ENCODE data around the gene ST6GALNAC6.

ST6GALNAC6 gene, protein sequence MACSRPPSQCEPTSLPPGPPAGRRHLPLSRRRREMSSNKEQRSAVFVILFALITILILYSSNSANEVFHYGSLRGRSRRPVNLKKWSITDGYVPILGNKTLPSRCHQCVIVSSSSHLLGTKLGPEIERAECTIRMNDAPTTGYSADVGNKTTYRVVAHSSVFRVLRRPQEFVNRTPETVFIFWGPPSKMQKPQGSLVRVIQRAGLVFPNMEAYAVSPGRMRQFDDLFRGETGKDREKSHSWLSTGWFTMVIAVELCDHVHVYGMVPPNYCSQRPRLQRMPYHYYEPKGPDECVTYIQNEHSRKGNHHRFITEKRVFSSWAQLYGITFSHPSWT

DNA sequence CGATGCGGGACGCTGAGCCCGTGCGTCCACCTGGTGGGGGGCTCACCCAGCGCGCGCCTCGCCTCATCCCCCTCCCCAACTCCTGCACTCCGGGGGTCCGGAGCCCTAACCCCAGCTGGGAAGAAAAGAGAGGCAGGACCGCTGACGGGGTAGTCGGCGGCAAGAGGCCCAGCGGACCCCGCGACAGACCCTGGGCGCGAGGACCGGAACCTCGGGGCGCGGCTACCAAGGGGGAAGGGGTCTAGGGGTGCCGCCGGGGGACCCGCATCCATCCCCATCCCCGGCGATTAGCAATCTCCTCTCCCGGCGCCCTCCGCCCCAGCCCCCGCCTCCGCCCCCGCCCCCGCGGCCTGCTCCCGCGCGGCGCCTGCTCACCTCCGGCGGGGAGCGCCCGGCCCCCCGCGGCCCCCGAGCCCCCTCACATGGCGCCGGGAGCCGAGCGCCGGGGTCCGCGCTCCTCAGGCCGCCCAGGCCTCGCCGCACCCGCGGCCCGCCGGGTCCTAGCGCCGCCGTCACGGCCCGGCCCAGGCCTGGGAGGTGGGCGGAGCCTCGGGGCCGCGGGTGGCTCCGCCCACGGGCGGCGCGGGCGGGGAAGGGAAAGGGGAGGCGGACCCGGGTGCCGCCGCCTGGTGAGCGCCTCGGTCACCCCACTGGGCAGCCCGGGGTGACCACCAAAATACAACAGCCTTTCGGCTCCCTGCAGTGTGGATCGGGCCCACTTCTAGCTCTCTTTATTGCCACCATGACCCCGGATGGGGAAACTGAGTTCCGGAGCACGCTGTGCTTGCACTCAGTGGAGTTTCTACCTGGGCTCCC, at the start of gene ST6GALNAC6:
TSS of gene ST6GALNAC6 (minus strand) at position 476 of the 816 bp plus-strand sequence. CDS start 1,622 bp downstream, outside the sequence.
- DNase-seq (ENCODE audit: low read depth in 2 of 2), result peak in 1 of 2 donors; percentile 50

DNA sequence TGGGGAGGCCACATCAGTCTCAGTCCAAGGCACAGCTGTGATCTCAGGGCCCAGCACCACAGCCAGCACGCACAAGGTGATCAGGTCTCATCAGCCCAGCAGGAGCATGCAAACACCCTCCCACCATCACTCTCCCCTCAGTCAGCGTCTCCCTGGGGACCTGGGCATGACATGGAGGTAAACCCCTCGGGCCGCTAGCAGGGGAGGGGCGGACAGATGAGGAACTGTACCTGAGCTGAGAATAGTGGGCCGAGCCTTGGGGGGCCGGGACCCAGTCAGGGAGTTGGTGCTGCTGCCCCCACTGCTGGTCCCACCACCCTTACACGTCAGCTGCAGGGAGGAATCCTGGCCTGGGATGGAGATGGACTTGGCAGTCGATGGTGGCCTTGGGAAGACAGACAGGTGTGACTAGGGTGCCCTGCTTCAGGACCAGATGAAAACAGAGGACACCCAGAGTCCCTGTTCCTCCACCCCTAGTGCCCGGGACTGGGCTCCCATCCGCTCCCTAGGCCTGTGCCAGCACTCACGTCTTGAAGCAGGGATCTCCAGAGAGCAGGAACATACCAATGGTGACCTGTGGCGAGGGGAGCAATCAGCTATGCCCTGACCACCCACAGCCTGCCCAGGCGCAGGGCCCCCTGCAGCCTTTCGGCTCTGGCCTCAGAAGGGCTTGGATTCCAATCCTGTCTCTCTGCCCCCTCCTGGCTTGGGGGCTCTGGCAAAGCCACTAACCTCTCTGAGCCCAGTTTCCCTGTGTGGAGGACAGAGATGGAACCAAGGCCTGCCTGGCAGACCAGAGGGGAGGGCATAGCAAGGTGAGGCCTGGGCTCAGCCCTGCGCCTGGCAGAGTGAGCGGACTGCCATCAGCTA, 48.7 kb upstream of the ST6GALNAC6 start:
- DNase-seq (ENCODE audit: low read depth in 2 of 2), result no peak

DNA sequence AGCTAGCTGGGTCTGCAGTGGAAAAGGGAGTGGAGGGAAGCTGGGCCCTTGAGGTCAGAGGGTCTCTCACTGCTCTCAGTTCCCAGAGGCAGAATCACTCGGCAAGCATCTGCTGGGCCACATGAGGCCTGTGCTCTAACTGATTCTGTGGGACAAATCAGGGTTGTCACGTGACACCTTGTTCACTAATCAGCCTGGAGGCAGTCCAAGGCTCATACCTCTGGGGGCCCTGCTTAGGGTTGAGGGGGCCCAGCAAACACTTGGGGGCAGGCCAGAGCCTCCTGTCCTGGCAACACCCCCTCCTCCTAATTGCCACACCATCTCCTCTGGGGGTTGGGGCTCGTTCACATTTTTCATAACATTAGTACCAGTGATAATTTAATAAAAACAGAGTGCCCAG, 47.3 kb upstream of the ST6GALNAC6 start:
- no peak for DNase-seq (ENCODE audit: low read depth in 2 of 2)

DNA sequence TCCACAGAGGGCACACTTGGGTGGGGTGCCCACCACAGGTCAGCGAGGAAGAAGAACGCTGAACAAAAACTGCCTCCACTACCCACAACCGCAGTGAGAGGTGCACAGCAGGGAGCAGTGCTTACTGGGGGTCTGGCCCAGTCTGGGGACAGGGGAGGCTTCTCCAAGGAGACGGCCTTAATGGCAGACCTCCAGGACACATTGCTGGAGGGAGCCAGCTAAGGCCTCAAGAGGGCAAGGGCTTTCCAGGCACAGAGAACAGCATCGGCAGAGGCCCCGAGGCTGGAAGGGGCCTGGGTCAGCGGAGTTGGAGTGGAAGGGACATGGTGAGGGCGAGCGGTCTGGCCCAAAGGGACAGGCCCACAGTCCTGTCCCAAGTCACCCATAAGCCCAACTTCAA, 46.5 kb upstream of the ST6GALNAC6 start:
- DNase-seq (ENCODE audit: low read depth in 2 of 2), result no peak

DNA sequence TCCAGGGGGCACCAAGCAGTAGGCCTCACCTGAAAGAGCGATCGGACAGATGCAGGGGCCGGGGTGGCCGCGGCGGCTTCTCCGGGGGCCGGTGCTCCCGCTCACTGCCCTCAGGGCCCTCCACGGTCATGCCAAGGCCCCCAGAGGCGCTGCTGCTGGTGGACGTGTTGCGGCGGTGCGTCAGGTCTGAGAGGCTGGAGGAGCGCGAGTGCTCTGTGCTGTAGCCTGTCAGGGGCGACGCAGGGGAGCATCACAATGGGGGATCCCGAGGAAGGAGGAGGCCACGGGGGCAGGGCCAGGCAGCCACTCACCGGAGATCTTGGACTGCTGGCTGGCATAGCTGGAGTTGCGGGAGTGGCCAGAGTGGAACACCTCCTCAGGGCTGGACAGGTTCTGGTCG, 45.9 kb upstream of the ST6GALNAC6 start:
- no peak for DNase-seq (ENCODE audit: low read depth in 2 of 2)

DNA sequence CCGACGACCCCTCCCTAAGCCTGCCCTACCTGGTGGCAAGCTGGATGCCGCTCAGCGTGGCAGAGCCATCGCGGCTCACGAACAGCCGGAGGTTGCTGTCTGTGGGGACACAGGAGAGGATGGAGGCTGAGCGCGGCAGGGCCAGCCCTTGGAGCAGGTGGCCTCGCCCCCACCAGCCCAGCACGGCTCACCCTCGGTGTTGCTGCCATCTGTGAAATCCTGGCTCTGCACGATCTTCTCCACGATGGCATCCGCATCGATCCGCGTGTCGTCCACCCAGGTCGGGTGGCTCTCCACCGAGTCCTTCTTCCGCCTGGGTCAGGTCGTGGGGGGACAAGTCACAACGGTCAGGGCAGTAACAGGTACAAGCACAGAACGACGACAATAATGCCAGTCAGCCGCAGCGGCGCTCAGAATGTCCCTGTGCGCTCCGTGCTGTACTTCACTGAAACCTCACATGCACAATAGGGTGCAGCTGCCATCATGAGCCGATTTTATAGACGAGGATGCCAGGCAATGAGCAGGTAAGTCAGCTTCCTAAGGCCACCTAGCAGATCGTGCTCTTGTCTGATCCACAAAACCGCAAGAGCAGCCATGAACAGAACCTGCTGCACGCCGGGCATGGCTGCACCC, 45.3 kb upstream of the ST6GALNAC6 start:
- no peak for DNase-seq (ENCODE audit: low read depth in 2 of 2)

DNA sequence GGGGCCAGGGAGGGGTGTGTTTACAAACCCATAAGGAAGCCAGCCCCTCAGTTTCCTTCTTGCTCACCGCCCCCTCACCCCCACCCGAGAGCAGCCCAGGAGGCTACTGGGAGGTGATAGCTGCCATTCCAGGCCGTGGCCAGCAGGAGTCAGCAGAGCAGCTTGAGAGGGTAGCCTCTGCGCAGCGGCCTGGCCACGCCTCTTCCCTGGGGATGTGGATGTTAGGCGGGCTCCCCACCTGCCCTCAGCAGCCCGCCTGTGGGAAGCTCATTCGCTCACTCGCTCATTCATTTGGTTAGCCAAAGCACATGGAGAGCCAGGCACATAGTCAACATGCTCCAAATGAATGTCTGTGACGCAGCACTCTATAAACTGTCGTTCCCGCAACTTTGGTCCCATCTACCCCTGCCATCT, 44.3 kb upstream of the ST6GALNAC6 start:
- DNase-seq (ENCODE audit: low read depth in 2 of 2), result peak; percentile 31 to 65

DNA sequence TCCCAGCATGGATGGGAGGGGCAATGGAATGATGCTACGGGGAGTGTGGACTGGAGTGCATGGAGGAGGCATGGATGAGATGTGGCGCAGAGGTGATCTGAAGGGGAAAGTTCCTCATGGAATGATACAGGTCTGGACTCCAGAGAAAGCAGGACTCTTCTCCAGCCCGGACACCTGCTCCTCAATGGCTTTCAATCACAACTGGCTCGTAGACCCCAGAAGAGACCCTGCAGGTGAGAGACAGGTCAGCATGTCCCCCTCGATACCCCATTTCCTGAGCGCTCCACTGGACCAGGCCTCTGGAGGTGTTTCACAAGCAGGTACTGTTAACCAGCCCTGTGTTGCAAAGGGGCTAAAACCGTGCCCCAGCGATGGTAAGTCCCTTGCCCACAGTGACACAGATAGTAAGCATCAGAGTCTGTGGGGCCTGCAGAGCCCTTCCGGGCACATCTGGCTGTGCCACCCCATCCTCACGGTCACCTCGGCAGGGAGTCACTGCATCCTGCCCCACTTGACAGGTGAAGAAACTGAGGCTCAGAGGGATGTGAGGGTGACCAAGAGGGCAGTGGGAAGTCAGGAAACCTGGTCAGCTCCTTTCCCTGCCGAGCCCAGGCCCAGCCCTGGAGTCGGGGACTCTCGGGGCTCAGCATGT, 43.7 kb upstream of the ST6GALNAC6 start:
- DNase-seq (ENCODE audit: low read depth in 2 of 2), result no peak

DNA sequence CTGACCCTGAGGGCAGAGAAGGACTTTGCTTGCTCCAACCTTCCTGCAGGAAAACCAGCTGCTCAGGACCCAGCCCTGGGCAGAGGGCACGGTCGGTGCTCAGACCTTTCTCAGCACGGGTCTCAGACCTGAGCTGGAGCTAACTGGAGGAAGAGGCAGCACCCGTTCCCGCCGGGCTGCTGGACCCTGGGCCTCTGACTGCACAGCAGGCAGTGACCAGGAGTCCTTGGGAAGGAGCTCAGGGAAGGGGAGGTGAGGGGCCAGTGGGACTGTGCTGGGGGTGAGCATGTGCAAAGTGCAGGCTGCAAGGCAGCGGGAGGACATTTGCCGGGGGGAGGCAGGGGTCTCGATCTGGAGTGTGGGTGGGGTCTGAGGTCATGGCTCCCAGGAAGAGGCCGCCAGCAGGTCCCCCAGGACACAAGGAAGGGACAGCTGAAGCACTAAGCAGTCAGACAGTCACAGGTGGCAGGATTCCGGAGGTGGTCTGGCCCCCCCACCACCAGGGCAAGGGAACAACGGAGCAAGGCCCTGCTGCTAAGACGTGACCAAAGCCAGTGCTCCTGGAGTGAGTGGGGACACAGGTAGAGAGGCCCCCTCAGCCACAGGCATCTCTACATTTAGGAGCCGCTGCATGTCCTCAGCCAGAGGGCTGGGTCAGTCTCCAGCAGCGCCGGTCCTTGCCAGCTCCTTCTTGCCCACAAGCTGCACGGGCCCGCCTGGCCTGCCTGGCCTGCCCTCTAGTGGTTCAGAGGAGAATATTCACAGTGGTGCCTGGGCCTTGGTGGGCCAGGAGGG, 43.0 kb upstream of the ST6GALNAC6 start:
- DNase-seq (ENCODE audit: low read depth in 2 of 2), result no peak

DNA sequence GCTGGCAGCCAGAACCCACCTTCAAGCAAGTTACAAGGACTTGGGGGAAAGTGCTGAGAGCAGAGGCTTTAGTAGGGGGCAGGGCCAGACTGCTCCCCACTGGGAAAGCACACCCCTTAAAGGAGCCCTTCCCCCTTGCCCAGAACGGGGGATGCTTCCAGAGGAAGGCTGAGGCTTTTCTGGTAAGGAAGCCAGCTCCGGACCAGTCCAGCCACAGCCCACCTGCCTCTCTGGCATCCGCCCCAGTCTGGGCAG, 42.5 kb upstream of the ST6GALNAC6 start:
- no peak for DNase-seq (ENCODE audit: low read depth in 2 of 2)

DNA sequence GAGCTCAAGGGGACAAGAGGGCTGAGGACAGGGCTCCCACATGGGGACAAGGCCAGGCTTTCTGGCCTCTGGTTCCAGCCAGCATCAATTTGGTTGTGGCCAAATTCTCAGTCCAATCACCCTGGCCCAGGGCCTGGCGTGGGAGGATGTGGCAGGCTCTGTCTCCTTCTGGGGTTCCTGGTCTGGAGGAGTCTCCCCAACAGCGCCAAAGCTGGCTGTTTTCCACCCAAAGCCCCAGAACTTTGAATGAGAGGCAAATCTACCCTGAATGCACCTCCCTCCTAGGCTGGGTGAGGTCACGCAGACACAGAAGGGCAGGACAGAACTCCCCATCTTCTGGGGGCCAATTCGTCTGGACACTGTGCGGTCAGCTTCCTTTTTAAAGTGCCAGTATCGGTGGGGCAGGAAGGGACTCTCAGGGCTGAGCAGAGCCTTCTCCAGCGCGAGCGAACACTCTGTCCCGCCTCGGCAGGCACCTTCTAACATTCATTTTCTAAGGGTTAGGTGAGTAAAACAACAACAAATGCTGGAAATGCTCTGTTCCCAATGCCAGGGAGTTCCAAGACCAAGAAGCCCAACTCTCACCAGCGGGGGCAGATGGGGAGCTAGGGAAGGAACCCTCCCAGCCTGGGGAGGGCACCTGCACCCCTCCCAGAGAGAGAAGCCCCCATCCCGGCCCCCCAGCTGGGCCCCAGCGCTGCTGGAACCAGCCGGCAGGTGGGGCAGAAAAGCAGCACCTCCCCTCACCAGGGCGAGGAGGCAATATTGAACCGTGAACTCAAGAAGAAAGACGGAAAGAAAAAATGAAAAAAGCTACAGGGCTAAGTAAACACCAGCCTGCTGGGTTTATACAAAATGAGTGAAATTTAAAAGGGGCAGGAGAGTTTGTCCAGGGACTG, 41.9 kb upstream of the ST6GALNAC6 start:
- DNase-seq (ENCODE audit: low read depth in 2 of 2), result no peak

DNA sequence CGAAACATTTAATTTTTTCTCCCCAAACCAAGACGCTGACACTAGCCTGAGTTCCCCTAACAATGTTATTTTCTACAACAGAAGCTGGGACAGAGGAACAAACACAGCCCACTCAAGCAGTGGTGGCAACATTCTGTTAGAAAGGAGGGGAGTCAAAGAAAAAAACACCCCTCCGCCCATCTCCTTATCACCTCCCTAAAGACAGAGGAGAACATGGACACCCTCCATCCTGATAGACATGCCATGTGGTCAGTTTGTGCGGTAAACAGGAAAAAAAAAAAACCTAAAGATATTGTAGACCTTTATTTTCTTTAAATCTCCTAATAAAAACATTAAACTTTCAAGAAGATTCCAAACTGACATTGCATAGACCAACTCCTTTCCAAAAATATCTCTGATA, 41.2 kb upstream of the ST6GALNAC6 start:
- no peak for DNase-seq (ENCODE audit: low read depth in 2 of 2)

DNA sequence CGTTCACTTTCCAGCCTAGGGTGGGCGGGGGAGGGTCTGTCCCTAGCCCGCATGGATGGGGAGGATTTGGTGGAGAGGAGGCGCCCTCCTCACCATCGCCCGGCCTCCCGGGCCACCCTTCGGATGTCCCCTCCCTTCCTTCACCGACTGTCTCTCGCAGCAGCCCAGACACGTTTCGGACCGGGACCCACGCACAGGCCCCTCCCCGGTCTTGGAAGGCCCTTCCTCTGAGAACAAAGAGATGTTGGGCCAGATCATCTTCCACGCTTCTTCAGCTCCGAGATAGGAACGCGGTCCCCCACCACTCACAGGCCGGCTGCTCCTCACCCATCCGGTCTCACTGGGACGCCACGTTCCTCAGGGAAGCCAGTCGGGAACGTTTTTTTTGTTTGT, 38.9 kb upstream of the ST6GALNAC6 start:
- no peak for DNase-seq (ENCODE audit: low read depth in 2 of 2)

DNA sequence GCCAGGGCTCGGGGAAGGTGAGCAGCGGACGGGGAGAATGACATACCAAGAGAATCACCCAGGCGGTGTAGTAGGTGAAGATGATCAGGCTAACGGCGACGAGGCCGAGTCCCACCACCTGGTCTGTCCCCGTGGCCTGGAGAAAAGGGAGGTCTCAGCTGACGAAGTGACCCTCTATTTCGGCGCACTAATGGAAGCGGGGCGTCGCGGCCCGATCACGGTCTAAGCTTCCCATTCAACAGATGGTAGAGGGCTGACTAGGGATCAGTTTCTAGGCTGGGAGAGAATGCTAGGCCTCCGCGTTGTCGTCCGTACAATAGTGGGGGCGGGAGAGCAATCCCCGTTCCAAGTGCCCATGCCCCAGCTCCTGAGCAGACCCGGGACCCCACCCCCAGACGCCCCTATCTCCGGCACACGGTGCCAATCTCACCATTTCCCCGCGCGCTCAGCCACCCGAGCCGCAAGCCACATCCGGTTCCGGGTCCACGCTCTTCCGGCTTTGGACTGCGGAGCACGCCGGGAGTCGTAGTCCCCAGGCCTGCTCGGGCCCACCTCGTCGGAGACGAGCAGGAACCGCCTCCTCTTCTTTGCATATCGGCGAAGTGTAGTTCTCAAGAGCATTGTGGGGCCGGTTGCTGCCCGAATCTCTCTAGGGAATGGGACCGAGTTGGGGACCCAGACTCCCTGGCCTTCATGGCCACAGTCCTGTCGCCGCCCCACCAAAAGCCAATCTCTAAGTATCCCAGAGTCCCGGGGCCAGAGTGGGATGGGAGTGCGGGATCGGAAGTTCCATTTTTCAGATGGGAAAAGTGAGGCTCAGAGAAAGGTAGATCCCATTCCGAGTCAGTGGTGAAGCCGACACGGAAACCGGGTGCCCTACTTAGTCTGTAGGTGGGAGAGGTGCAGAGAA, 38.2 kb upstream of the ST6GALNAC6 start, which contains the start of gene DPM2:
TSS of gene DPM2 (minus strand) at position 467 of the 910 bp plus-strand sequence. CDS start at position 433, 34 bp downstream.
- DNase-seq (ENCODE audit: low read depth in 2 of 2), result peak; percentile 53 to 69

DNA sequence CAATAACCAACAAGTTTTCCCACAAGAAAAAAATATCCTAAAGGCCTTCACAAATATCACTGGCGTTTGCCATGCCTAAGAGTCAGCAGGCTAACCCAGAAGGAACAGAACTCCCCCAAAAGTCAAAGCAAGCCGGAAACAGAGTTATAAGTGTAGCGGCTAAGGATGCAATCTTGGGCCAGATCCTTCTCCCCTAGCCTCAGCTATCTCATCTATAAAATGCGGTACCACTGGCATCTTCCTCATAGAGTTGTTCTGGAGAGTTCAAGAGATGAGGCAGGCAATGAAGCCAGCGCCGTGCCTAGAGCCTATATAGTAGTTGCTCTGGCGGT, 37.6 kb upstream of the ST6GALNAC6 start:
- no peak for DNase-seq (ENCODE audit: low read depth in 2 of 2)

DNA sequence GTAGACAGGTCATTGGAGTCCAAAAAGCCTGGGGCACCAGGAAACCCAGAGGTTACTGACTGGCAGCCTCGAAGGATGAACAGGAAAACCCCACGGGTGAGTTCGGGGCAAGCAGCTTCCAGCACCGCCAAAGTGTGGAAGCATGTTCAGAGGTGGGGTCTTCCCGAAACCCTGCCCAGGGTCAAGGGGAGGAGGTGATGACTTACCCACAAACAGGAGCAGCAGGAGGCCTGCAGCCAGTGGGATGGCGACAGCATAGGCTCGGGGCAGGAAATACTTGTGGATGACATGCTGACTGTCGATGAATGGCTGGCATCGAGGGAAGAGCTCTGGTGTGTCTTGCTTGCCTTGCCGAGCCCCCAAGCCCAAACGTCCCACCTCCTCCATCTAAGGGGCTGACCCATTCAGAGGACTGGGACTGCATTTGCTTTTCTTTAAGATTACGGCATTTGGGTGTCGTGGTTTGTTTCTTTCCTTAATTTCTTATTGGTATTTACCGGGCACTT, 37.0 kb upstream of the ST6GALNAC6 start:
- DNase-seq (ENCODE audit: low read depth in 2 of 2), result no peak

DNA sequence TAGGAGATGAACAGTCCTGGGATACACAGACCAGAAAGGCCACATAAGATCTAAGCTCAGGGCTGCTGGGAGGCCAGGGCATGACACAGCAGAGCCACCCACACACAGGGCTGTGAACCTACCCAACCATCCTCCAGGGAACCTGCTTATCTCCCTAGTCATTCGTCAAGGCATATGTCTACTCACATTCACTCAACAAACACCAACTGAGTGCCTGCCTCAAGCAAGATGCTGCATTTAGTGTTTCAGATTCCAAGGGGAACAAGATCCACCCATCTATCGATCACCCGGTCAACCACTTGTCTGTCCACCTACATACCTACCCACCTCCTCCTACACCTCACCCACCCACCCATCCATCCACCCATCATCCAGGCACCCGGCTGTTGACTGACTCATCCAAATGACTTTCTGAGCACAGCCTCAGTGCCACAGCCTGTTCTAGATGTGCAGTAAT, 36.4 kb upstream of the ST6GALNAC6 start:
- DNase-seq (ENCODE audit: low read depth in 2 of 2), result no peak

DNA sequence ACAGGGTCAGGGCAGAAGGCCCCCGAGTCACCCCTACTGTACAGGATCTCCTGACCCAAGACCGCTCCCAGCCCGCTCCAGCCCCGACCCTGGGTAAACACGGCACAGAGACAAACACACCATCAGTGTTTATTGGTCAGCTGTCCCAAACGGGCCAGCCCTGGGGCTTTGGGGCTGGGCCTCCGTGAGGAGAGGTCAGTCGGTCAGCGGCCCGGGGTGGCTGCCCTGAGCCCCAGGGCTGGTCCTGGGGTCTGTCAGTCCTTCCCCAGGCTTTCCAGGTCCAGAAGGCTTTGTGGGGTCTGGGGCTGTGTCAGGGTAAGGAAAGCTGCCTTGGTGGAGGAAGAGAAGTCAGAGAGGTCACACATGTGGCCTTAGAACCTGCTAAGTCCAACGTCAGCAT, 35.6 kb upstream of the ST6GALNAC6 start:
- DNase-seq (ENCODE audit: low read depth in 2 of 2), result no peak

Measured in stimulated activated CD8-positive, alpha-beta memory T cell treated with anti-CD3 and anti-CD28 coated beads, Interleukin-2, amount 100 ng/mL, for 1 hour (primary cell).